Activated naive CD4-positive, alpha-beta T cell treated with anti-CD3 and anti-CD28 coated beads, Interleukin-2, amount 50 U/mL, for 24 hours (primary cell): ENCODE data around the gene MTMR1.
A peak's percentile ranks its signal among the peaks of the same experiment; 100 is the strongest.

Source experiments
- H3K27ac Mint-ChIP-seq: one replicate; pipeline ENCODE4 v1.8.0; 2021; ENCODE audit warnings: mild to moderate bottlenecking, mixed read lengths
- H3K27me3 Mint-ChIP-seq: one replicate; pipeline ENCODE4 v1.8.0; 2021; ENCODE audit warnings: mixed read lengths
- H3K36me3 Mint-ChIP-seq: one replicate; pipeline ENCODE4 v1.8.0; 2021; ENCODE audit warnings: mixed read lengths
- H3K4me1 Mint-ChIP-seq: one replicate; pipeline ENCODE4 v1.8.0; 2021; ENCODE audit warnings: mixed read lengths
- H3K4me3 Mint-ChIP-seq: one replicate; pipeline ENCODE4 v1.8.0; 2021; ENCODE audit warnings: mild to moderate bottlenecking, mixed read lengths
- H3K9me3 Mint-ChIP-seq: one replicate; pipeline ENCODE4 v1.8.0; 2021; ENCODE audit warnings: mixed read lengths

MTMR1 gene

GRCh38 chrX:150765237-150765636 is 72.0 kb downstream of the MTMR1 start:
- Mint-ChIP-seq H3K9me3 (no peaks in the 10 kb centered on the region), H3K27me3 (no peaks in the 10 kb centered on the region), H3K4me1 (no peaks in the 10 kb centered on the region), H3K27ac (no peak overlapping the region), H3K4me3 (no peak overlapping the region), H3K36me3 (peaks cover 2% of the 10 kb centered on the region)

GRCh38 chrX:150765782-150766350 is 72.7 kb downstream of the MTMR1 start:
- H3K27me3 Mint-ChIP-seq: no peaks in the 10 kb centered on the region

GRCh38 chrX:150766351-150767044 is 73.3 kb downstream of the MTMR1 start:
- H3K27me3 Mint-ChIP-seq: no peaks in the 10 kb centered on the region

More at GRCh38 chrX:150765782-150766350, 72.7 kb downstream of the MTMR1 start:
- Mint-ChIP-seq H3K27ac (no peak overlapping the region), H3K36me3 (peaks cover 2% of the 10 kb centered on the region), H3K9me3 (no peaks in the 10 kb centered on the region), H3K4me3 (no peak overlapping the region), H3K4me1 (no peaks in the 10 kb centered on the region)

GRCh38 chrX:150767045-150767395 is 73.8 kb downstream of the MTMR1 start:
- Mint-ChIP-seq H3K9me3 (no peaks in the 10 kb centered on the region), H3K27me3 (no peaks in the 10 kb centered on the region), H3K36me3 (peaks cover 2% of the 10 kb centered on the region), H3K4me3 (no peak overlapping the region), H3K4me1 (no peaks in the 10 kb centered on the region), H3K27ac (no peak overlapping the region)

More at GRCh38 chrX:150766351-150767044, 73.3 kb downstream of the MTMR1 start:
- H3K9me3 Mint-ChIP-seq: no peaks in the 10 kb centered on the region
- peaks cover 2% of the 10 kb centered on the region for H3K36me3 Mint-ChIP-seq
- no peak overlapping the region for H3K4me3 Mint-ChIP-seq
- no peak overlapping the region for H3K27ac Mint-ChIP-seq
- no peaks in the 10 kb centered on the region for H3K4me1 Mint-ChIP-seq

GRCh38 chrX:150767475-150768131 is 74.4 kb downstream of the MTMR1 start:
- H3K27ac Mint-ChIP-seq: no peak overlapping the region
- no peak overlapping the region for H3K4me3 Mint-ChIP-seq
- H3K9me3 Mint-ChIP-seq: no peaks in the 10 kb centered on the region
- no peaks in the 10 kb centered on the region for H3K4me1 Mint-ChIP-seq
- H3K27me3 Mint-ChIP-seq: no peaks in the 10 kb centered on the region
- H3K36me3 Mint-ChIP-seq: peaks cover 2% of the 10 kb centered on the region

- no peak overlapping the region for H3K4me3 Mint-ChIP-seq
- H3K27ac Mint-ChIP-seq: peak overlapping the region; percentile 35
- no peaks in the 10 kb centered on the region for H3K9me3 Mint-ChIP-seq
- H3K4me1 Mint-ChIP-seq: no peaks in the 10 kb centered on the region
- peaks cover 2% of the 10 kb centered on the region for H3K36me3 Mint-ChIP-seq
- no peaks in the 10 kb centered on the region for H3K27me3 Mint-ChIP-seq
These were observed 74.9 kb downstream of the MTMR1 start for GRCh38 chrX:150768132-150768485.

GRCh38 chrX:150768580-150769190 is 75.5 kb downstream of the MTMR1 start:
- Mint-ChIP-seq H3K27me3 (no peaks in the 10 kb centered on the region), H3K36me3 (no peaks in the 10 kb centered on the region), H3K27ac (no peak overlapping the region), H3K4me1 (no peaks in the 10 kb centered on the region), H3K9me3 (no peaks in the 10 kb centered on the region), H3K4me3 (no peak overlapping the region)

GRCh38 chrX:150769408-150769807 is 76.2 kb downstream of the MTMR1 start:
- no peaks in the 10 kb centered on the region for H3K27me3 Mint-ChIP-seq
- no peak overlapping the region for H3K27ac Mint-ChIP-seq
- H3K4me3 Mint-ChIP-seq: no peak overlapping the region
- no peaks in the 10 kb centered on the region for H3K4me1 Mint-ChIP-seq
- no peaks in the 10 kb centered on the region for H3K9me3 Mint-ChIP-seq
- H3K36me3 Mint-ChIP-seq: no peaks in the 10 kb centered on the region

- no peak overlapping the region for H3K4me3 Mint-ChIP-seq
- no peaks in the 10 kb centered on the region for H3K4me1 Mint-ChIP-seq
- no peaks in the 10 kb centered on the region for H3K27me3 Mint-ChIP-seq
- H3K36me3 Mint-ChIP-seq: no peaks in the 10 kb centered on the region
- H3K9me3 Mint-ChIP-seq: no peaks in the 10 kb centered on the region
- no peak overlapping the region for H3K27ac Mint-ChIP-seq
These were observed 77.4 kb downstream of the MTMR1 start for GRCh38 chrX:150770623-150771022.

- no peaks in the 10 kb centered on the region for H3K36me3 Mint-ChIP-seq
- no peaks in the 10 kb centered on the region for H3K9me3 Mint-ChIP-seq
- H3K27me3 Mint-ChIP-seq: no peaks in the 10 kb centered on the region
- H3K27ac Mint-ChIP-seq: no peak overlapping the region
- no peak overlapping the region for H3K4me3 Mint-ChIP-seq
- H3K4me1 Mint-ChIP-seq: no peaks in the 10 kb centered on the region
These were observed 77.9 kb downstream of the MTMR1 start for GRCh38 chrX:150771116-150771515.

GRCh38 chrX:150772150-150772970 is 79.2 kb downstream of the MTMR1 start:
- no peaks in the 10 kb centered on the region for H3K27me3 Mint-ChIP-seq
- H3K9me3 Mint-ChIP-seq: no peaks in the 10 kb centered on the region
- H3K4me1 Mint-ChIP-seq: no peaks in the 10 kb centered on the region
- no peak overlapping the region for H3K4me3 Mint-ChIP-seq
- H3K36me3 Mint-ChIP-seq: no peaks in the 10 kb centered on the region
- H3K27ac Mint-ChIP-seq: no peak overlapping the region

- H3K36me3 Mint-ChIP-seq: no peaks in the 10 kb centered on the region
- no peak overlapping the region for H3K27ac Mint-ChIP-seq
- H3K4me3 Mint-ChIP-seq: no peak overlapping the region
- no peaks in the 10 kb centered on the region for H3K4me1 Mint-ChIP-seq
- H3K27me3 Mint-ChIP-seq: no peaks in the 10 kb centered on the region
- H3K9me3 Mint-ChIP-seq: no peaks in the 10 kb centered on the region
These were observed 79.9 kb downstream of the MTMR1 start for GRCh38 chrX:150773117-150773516.

- Mint-ChIP-seq H3K27me3 (no peaks in the 10 kb centered on the region), H3K9me3 (no peaks in the 10 kb centered on the region), H3K36me3 (no peaks in the 10 kb centered on the region), H3K27ac (no peak overlapping the region), H3K4me3 (no peak overlapping the region), H3K4me1 (no peaks in the 10 kb centered on the region)
These were observed 80.4 kb downstream of the MTMR1 start for GRCh38 chrX:150773634-150774033.

- Mint-ChIP-seq H3K36me3 (no peaks in the 10 kb centered on the region), H3K4me1 (peaks cover 2% of the 10 kb centered on the region), H3K27ac (no peak overlapping the region), H3K4me3 (no peak overlapping the region), H3K9me3 (no peaks in the 10 kb centered on the region), H3K27me3 (no peaks in the 10 kb centered on the region)
These were observed 81.8 kb downstream of the MTMR1 start for GRCh38 chrX:150774798-150775568.
